ENCODE data around the gene NHERF2.

- TF ChIP-seq, protein P1, sequence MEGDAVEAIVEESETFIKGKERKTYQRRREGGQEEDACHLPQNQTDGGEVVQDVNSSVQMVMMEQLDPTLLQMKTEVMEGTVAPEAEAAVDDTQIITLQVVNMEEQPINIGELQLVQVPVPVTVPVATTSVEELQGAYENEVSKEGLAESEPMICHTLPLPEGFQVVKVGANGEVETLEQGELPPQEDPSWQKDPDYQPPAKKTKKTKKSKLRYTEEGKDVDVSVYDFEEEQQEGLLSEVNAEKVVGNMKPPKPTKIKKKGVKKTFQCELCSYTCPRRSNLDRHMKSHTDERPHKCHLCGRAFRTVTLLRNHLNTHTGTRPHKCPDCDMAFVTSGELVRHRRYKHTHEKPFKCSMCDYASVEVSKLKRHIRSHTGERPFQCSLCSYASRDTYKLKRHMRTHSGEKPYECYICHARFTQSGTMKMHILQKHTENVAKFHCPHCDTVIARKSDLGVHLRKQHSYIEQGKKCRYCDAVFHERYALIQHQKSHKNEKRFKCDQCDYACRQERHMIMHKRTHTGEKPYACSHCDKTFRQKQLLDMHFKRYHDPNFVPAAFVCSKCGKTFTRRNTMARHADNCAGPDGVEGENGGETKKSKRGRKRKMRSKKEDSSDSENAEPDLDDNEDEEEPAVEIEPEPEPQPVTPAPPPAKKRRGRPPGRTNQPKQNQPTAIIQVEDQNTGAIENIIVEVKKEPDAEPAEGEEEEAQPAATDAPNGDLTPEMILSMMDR (conservative IDR thresholded peaks at IDR 0.05): no peak
- no peak for TF ChIP-seq EZH2 (IDR thresholded peaks at IDR 0.05; ENCODE audit: low read depth)
Measured at GRCh38 chr16:2064368-2064945, 37.8 kb downstream of the NHERF2 start.

Data from PC-9 (cell line).